HG03469 (cell line): ENCODE results near the gene TEX12.
"Not testable (repeated sequence)": the region's sequence is repeated elsewhere in the genome, so short reads cannot be mapped to it uniquely, and the experiment has no call there.

Source experiments
- ATAC-seq: cut with Tn5 transposase; IDR thresholded peaks from one replicate; pipeline ENCODE4 v1.9.1; 2021; ENCODE audit warnings: mild to moderate bottlenecking, moderate library complexity, moderate number of reproducible peaks; ENCODE audit not compliant: unreplicated experiment

The TEX12 gene

GRCh38 chr11:112167145-112167544 lies at the start of gene TEX12:
Gene TEX12, plus strand, starts transcription at chr11:112167372. Its CDS starts 1,897 bp downstream, at chr11:112169269.
- ATAC-seq: no peak

GRCh38 chr11:112118176-112118575 lies 49.0 kb upstream of the TEX12 start:
- ATAC-seq: no peak

GRCh38 chr11:112121981-112122615 lies 45.1 kb upstream of the TEX12 start:
- no peak for ATAC-seq

GRCh38 chr11:112123129-112123528 lies 44.0 kb upstream of the TEX12 start:
- ATAC-seq: no peak

- no peak for ATAC-seq
Measured at GRCh38 chr11:112127056-112127455, 40.1 kb upstream of the TEX12 start.

GRCh38 chr11:112128483-112129121 lies 38.6 kb upstream of the TEX12 start:
- ATAC-seq: no peak

- no peak for ATAC-seq
Measured at GRCh38 chr11:112129656-112130055, 37.5 kb upstream of the TEX12 start.

GRCh38 chr11:112132737-112133136 lies 34.4 kb upstream of the TEX12 start:
- ATAC-seq: no peak

GRCh38 chr11:112134473-112134872 lies 32.7 kb upstream of the TEX12 start:
- ATAC-seq: no peak

GRCh38 chr11:112143597-112143996 lies 23.6 kb upstream of the TEX12 start:
- no peak for ATAC-seq

GRCh38 chr11:112150517-112150916 lies 16.7 kb upstream of the TEX12 start:
- ATAC-seq: no peak

- ATAC-seq: no peak
Measured at GRCh38 chr11:112156153-112156955, 10.8 kb upstream of the TEX12 start.

GRCh38 chr11:112156956-112157766 lies 10.0 kb upstream of the TEX12 start:
- ATAC-seq: no peak

GRCh38 chr11:112159098-112160065 lies 7.8 kb upstream of the TEX12 start:
- ATAC-seq: no peak

- no peak for ATAC-seq
Measured at GRCh38 chr11:112160091-112160848, 6.9 kb upstream of the TEX12 start.

GRCh38 chr11:112161012-112161411 lies 6.2 kb upstream of the TEX12 start:
- no peak for ATAC-seq

- not testable (repeated sequence) for ATAC-seq
Measured at GRCh38 chr11:112162200-112162599, 5.0 kb upstream of the TEX12 start.

GRCh38 chr11:112162761-112163546 lies 4.2 kb upstream of the TEX12 start:
- ATAC-seq: no peak
